ENCODE results near the gene SIPA1L3. TPM values are rescaled to one million over a fixed set of nuclear protein-coding genes. Genes with fewer than 3 reads are reported as not detected.
"Not testable (repeated sequence)": the region's sequence is repeated elsewhere in the genome, so short reads cannot be mapped to it uniquely, and the experiment has no call there.

SIPA1L3 gene
- total RNA-seq, 1 donor, result 28.9 TPM

DNA sequence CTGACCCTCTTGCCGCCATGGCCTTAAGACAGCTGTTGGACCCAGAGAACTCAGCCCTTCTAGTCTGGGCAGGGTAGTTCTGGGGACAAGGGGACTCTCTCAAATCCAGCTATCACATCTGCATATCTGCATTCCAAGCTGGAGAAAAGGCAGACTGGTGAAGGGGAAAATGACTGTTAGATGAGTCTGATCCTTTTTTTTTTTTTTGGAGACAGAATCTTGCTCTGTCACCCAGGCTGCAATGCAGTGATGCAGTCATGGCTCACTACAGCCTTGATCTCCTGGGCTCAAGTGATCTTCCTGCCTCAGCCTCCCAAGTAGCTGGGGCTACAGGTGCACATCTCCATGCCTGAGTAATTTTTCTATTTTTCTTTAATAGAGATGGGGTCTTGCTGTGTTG, 114.3 kb downstream of the SIPA1L3 start:
- H3K4me3 ChIP-seq (ENCODE audit: low read depth, low read length), result no peak overlapping the region
- no peak for DNase-seq (ENCODE audit: low read depth)
- TF ChIP-seq, protein P1, sequence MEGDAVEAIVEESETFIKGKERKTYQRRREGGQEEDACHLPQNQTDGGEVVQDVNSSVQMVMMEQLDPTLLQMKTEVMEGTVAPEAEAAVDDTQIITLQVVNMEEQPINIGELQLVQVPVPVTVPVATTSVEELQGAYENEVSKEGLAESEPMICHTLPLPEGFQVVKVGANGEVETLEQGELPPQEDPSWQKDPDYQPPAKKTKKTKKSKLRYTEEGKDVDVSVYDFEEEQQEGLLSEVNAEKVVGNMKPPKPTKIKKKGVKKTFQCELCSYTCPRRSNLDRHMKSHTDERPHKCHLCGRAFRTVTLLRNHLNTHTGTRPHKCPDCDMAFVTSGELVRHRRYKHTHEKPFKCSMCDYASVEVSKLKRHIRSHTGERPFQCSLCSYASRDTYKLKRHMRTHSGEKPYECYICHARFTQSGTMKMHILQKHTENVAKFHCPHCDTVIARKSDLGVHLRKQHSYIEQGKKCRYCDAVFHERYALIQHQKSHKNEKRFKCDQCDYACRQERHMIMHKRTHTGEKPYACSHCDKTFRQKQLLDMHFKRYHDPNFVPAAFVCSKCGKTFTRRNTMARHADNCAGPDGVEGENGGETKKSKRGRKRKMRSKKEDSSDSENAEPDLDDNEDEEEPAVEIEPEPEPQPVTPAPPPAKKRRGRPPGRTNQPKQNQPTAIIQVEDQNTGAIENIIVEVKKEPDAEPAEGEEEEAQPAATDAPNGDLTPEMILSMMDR (IDR thresholded peaks at IDR 0.05; ENCODE audit: insufficient read depth, low read length), result no peak

DNA sequence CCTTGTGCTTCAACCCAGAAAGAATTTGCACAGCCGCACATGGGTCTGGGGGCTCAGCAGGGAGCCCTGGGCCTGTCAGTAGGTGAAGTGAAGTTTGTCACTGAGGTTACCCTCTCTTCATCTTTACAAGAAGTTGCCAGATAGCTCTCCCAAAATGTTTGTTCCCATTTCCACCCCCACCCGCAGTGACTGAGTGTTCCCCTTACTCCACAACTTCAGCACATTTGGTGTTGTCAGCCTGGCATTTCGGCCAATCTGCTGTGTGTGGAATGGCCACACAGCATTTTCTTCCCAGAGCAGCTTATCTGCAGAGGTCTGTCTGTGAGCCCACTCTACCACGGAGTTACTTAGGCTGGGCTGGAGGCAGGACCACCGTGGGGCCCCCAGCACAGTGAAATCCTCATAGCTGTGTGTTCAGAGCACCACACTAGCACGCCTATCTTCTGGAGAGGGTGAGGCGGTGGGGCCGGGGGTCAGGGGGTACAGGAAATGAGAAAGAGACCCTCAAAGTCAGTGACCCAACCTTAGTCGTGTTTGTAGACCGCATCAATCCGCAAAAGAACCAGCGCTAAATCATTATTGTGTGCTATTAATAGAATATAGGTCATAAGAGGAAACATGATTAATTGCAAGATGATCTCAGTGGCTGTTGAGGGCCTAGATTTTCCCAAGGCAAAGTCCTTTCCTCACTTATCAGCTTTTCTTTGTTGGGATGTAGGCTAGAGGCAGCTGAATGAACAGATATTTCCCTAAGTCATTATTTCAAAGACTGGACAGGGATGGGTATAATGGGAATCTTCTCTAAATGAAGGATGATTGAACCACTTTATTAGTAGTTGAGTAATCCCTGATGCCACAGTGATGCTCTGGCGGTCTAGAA, 116.0 kb downstream of the SIPA1L3 start:
- H3K4me3 ChIP-seq (ENCODE audit: low read depth, low read length), result no peak overlapping the region
- peak; percentile 61 for DNase-seq (ENCODE audit: low read depth)
- TF ChIP-seq, protein P1 (IDR thresholded peaks at IDR 0.05; ENCODE audit: insufficient read depth, low read length), result no peak

DNA sequence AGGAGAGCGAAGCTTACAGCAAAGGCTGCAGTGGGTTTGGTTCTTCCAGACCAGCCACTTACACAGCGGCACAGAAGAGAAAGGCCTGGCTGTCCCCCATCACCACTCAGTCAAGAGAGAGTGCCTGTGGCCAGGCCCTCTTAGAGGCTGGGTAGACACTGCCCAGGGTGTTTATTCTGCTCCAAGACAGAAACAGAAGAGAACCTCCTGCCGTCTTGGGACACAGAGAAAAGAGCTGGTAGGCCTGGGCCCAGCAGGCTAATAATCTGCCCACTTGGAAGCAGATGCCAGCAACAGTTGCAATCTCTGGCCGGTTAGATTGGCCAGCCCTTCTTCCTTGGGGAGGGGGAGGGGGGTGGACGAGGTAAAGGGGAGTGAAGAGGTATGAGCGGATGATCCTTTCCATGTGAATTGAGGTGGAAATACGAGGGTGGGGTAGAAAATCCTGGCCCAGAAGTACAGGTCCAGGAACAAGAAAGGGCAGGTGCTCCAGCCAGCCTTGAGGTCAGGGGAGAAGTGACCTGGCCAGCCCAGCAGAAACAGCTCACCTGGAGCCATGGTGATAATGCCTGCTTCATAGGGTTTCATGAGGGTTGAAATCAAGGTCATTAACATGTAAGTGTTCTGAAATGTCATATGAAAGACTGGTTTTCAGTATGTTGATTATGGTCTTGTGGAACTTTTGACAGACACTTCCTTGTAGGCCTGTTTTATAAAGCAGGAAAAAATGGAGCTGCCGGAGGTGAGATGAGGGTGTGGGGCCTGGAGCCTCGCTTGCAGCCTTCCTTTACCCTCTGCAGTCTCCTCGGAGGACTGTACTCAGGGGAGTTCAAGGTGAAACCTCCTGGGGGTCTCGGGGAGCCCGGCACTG, 116.9 kb downstream of the SIPA1L3 start:
- no peak for DNase-seq (ENCODE audit: low read depth)
- TF ChIP-seq, protein P1 (IDR thresholded peaks at IDR 0.05; ENCODE audit: insufficient read depth, low read length), result no peak

DNA sequence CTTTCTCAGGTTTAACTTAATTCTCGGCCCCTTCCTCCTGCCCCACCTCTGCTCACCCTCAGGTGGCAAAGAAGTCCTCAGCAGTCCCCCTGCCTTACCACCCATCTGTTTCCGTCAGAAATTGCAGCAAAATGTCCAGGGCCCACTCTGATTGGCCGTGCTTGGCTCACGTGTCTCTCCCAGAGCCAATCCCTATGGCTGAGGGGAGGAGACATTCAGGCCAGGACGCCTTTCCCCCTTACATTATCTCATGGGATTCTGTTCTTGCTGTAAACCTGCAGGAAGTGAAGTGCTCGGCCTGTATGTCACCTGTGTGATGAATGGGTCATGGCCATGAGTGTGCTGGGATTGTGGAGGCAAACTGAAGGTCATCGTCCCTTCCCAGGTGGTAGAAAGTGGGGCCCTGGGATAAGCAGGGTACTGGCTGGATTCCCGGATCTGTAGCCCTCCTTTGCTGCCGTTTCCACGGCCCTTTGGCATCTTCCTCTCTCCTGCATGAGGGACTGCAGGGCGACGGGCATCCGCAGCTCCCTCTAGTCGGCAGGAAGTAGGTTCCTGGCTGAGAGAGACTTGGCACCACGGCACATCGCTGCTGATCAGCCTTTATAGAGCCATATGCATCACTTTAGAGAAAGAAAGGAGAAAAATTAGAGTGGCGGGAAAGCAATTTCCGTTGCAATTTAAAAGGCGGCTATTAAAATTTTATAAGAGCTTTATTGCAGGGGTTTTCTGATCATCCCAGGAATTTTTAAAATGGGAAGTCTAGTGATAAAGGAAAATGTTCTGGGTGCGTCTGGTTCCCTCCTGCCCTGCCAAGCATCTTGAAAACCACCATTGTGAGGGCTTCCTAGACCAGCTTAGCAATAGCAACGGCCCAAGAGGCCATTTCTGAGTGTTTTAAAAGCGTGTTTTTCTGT, 118.2 kb downstream of the SIPA1L3 start:
- TF ChIP-seq, protein P1 (IDR thresholded peaks at IDR 0.05; ENCODE audit: insufficient read depth, low read length), result no peak
- H3K4me3 ChIP-seq (ENCODE audit: low read depth, low read length), result no peak overlapping the region
- DNase-seq (ENCODE audit: low read depth), result no peak

More for the DNA sequence above, 116.9 kb downstream of the SIPA1L3 start:
- no peak overlapping the region for H3K4me3 ChIP-seq (ENCODE audit: low read depth, low read length)

DNA sequence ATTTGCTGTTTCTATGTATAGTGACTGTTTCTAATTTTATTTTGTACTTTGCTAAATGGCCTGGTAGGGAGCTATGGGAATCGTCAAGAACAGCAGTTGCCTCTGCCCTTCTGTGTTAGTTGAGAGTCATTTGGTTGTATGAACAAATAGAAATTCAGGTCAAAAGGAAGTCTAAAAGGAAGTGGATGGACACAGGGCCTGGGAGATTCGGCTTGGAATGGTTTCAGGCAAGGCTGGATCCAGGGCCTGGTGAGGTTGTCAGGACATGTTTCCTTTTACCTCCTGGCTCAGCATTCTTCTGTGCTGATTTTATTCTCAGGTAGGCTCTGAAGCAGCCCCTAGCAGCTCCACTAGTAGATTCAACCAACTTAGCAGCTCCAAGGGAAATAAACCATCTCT, 118.9 kb downstream of the SIPA1L3 start:
- TF ChIP-seq, protein P1 (IDR thresholded peaks at IDR 0.05; ENCODE audit: insufficient read depth, low read length), result no peak
- no peak overlapping the region for H3K4me3 ChIP-seq (ENCODE audit: low read depth, low read length)
- no peak for DNase-seq (ENCODE audit: low read depth)

DNA sequence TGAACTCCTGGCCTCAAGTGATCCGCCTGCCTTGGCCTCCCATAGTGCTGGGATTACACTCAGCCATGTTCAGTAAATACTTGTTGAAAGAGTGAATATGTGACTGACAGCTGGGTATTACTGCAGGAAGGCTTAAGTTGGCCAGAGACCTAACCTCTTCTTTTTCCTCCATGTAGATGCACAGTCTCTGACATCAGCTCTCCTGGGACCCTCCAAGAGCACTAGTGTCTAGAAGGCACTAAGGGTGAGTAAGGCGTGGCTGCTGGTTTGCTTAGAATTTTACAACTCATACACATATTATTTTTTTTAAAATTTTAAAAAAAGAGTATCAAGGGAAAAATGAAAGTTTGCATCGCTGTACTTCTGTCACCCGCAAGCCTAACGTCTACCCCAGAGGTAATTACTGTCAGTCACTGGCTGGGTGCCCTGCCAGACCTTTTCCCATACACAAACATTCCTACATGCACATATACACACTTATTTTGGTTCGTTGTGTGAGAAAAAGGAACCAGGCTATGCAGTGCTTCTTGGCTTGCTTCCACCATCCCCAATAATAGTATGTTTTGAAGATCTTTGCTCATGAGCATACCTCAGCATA, 122.0 kb downstream of the SIPA1L3 start:
- TF ChIP-seq, protein P1 (IDR thresholded peaks at IDR 0.05; ENCODE audit: insufficient read depth, low read length), result no peak
- DNase-seq (ENCODE audit: low read depth), result no peak
- H3K4me3 ChIP-seq (ENCODE audit: low read depth, low read length), result no peak overlapping the region

DNA sequence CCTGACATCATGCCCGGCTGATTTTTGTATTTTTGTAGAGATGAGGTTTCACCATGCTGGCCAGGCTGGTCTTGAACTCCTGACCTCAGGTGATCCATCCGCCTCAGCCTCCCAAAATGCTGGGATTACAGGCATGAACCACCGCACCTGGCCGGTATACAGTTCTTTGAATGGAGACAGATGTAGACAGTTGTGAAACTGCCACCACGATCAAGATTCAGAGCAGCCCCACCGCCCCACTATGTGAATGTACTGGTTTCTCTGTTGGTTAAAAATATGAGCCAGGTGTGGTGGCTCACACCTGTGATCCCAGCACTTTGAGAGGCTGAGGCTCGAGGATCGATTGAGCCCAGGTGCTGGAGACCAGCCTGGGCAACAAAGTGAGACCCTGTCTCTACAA, 123.0 kb downstream of the SIPA1L3 start:
- not testable (repeated sequence) for H3K4me3 ChIP-seq (ENCODE audit: low read depth, low read length); DNase-seq (ENCODE audit: low read depth)

All from fibroblast of the aortic adventitia (primary cell).